Measurements from ENCODE around the gene WDR74.
A peak's percentile ranks its signal among the peaks of the same experiment; 100 is the strongest.

WDR74 gene

DNA sequence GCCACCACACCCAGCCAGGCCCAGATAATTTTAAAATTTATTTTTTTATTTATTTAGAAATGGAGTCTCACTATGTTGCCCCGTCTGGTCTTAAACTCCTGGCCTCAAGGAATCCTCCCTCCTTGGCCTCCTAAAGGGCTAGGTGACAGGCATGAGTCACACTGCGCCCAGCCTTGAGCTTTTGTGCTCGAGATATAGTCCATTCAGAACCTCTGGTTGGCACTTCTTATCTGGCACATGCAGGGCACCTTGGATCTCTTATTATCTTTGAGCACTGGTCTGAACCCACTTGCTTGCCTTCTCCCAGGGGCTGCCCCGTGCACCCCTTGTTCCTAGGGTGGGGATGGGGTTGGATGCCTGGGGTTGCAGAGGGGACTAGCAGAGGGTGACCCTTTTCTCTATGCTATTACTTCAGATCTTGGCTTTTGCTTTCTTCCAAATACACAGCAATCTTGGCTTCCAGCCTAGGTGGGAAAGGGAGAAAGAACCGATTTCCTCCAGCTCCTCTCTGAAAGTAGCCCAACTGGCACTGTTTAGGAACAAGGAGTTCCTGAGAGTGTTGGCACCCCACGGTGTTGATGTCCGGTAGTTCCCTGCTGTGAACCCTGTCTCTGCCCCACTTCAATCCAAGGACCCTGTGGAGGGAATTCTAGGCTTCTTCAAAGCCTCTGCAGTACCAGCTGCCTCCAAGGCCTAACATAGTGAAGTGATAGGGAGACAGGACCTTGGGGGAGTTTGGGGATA, 40.0 kb upstream of the WDR74 start:
- peak overlapping the region; percentile 100 for H3K4me3 ChIP-seq (ENCODE audit: low read depth, low read length)
- DNase-seq, result no peak
- peak overlapping the region; percentile 97 for H3K27ac ChIP-seq

GRCh38 chr11:62876712-62877111, 37.3 kb upstream of the WDR74 start:
- Histone ChIP-seq H3K27ac (no peak overlapping the region), H3K36me3 (replicated peaks) (peaks cover 3% of the 10 kb centered on the region), H3K27me3 (replicated peaks) (no peaks in the 10 kb centered on the region), H3K4me3 (ENCODE audit: low read depth, low read length) (no peak overlapping the region)
- in situ Hi-C loops (cut with HindIII; ENCODE audit: low pct_ligation_motif_present, low sequenced_read_pairs), result no loop called here
- TF ChIP-seq, protein P1, sequence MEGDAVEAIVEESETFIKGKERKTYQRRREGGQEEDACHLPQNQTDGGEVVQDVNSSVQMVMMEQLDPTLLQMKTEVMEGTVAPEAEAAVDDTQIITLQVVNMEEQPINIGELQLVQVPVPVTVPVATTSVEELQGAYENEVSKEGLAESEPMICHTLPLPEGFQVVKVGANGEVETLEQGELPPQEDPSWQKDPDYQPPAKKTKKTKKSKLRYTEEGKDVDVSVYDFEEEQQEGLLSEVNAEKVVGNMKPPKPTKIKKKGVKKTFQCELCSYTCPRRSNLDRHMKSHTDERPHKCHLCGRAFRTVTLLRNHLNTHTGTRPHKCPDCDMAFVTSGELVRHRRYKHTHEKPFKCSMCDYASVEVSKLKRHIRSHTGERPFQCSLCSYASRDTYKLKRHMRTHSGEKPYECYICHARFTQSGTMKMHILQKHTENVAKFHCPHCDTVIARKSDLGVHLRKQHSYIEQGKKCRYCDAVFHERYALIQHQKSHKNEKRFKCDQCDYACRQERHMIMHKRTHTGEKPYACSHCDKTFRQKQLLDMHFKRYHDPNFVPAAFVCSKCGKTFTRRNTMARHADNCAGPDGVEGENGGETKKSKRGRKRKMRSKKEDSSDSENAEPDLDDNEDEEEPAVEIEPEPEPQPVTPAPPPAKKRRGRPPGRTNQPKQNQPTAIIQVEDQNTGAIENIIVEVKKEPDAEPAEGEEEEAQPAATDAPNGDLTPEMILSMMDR (IDR thresholded peaks at IDR 0.05; ENCODE audit: low read depth, low read length, missing control alignments), result no peak
- DNase-seq, result no peak

More for the DNA sequence above, 40.0 kb upstream of the WDR74 start:
- TF ChIP-seq, protein P1 (IDR thresholded peaks at IDR 0.05; ENCODE audit: low read depth, low read length, missing control alignments), result no peak
- Histone ChIP-seq H3K36me3 (replicated peaks) (peaks cover 28% of the 10 kb centered on the region), H3K27me3 (replicated peaks) (no peaks in the 10 kb centered on the region)
- in situ Hi-C loops (cut with HindIII; ENCODE audit: low pct_ligation_motif_present, low sequenced_read_pairs), result no loop called here

DNA sequence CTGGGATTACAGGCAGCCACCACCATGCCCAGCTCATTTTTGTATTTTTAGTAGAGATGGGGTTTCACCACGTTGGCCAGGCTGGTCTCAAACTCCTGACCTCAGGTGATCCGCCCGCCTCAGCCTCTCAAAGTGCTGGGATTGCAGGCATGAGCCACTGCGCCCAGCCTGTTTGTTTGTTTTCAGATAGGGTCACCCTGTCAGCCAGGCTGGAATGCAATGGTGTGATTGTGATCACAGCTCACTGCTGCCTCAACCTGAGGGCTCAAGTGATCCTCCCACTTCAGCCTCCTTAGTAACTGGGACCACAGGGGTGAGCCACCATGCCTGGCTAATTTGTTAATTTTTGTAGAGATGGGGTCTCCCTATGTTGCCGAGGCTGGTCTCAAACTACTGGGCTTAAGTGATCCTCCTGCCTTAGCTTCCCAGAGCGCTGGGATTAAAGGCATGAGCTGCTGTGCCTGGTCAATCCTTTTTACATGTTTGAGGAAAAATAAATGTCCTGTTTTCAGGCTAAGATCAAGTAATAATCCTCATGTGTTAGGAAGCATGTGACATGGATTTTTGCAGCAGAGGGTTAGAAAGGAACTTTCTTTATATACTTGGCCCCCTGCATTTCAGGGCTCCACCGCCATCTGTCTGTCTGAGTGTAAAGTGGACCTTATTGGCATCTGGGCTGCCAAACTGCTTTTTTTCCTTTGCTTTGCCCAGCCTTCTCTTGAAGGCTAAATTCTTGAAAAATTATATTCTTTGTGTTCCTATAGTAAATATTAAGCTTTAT, 36.5 kb upstream of the WDR74 start:
- in situ Hi-C loops (cut with HindIII; ENCODE audit: low pct_ligation_motif_present, low sequenced_read_pairs), result no loop called here
- TF ChIP-seq, protein P1 (IDR thresholded peaks at IDR 0.05; ENCODE audit: low read depth, low read length, missing control alignments), result peak; percentile 23
- Histone ChIP-seq H3K36me3 (replicated peaks) (peaks cover 1% of the 10 kb centered on the region), H3K27me3 (replicated peaks) (no peaks in the 10 kb centered on the region), H3K27ac (no peak overlapping the region), H3K4me3 (ENCODE audit: low read depth, low read length) (no peak overlapping the region)
- no peak for DNase-seq

GRCh38 chr11:62874851-62875250, 35.5 kb upstream of the WDR74 start:
- Histone ChIP-seq H3K36me3 (replicated peaks) (no peaks in the 10 kb centered on the region), H3K27ac (no peak overlapping the region), H3K4me3 (ENCODE audit: low read depth, low read length) (no peak overlapping the region), H3K27me3 (replicated peaks) (no peaks in the 10 kb centered on the region)
- DNase-seq, result no peak
- in situ Hi-C loops (cut with HindIII; ENCODE audit: low pct_ligation_motif_present, low sequenced_read_pairs), result no loop called here
- TF ChIP-seq, protein P1 (IDR thresholded peaks at IDR 0.05; ENCODE audit: low read depth, low read length, missing control alignments), result no peak

GRCh38 chr11:62865635-62866034, 26.2 kb upstream of the WDR74 start:
- Histone ChIP-seq H3K36me3 (replicated peaks) (no peaks in the 10 kb centered on the region), H3K27ac (no peak overlapping the region), H3K4me3 (ENCODE audit: low read depth, low read length) (no peak overlapping the region), H3K27me3 (replicated peaks) (no peaks in the 10 kb centered on the region)
- TF ChIP-seq, protein P1 (IDR thresholded peaks at IDR 0.05; ENCODE audit: low read depth, low read length, missing control alignments), result no peak
- no peak for DNase-seq
- in situ Hi-C loops (cut with HindIII; ENCODE audit: low pct_ligation_motif_present, low sequenced_read_pairs), result no loop called here
